Measurements from ENCODE around the gene FAM193A.
"Not testable (repeated sequence)": the region's sequence is repeated elsewhere in the genome, so short reads cannot be mapped to it uniquely, and the experiment has no call there.

Gene FAM193A

DNA sequence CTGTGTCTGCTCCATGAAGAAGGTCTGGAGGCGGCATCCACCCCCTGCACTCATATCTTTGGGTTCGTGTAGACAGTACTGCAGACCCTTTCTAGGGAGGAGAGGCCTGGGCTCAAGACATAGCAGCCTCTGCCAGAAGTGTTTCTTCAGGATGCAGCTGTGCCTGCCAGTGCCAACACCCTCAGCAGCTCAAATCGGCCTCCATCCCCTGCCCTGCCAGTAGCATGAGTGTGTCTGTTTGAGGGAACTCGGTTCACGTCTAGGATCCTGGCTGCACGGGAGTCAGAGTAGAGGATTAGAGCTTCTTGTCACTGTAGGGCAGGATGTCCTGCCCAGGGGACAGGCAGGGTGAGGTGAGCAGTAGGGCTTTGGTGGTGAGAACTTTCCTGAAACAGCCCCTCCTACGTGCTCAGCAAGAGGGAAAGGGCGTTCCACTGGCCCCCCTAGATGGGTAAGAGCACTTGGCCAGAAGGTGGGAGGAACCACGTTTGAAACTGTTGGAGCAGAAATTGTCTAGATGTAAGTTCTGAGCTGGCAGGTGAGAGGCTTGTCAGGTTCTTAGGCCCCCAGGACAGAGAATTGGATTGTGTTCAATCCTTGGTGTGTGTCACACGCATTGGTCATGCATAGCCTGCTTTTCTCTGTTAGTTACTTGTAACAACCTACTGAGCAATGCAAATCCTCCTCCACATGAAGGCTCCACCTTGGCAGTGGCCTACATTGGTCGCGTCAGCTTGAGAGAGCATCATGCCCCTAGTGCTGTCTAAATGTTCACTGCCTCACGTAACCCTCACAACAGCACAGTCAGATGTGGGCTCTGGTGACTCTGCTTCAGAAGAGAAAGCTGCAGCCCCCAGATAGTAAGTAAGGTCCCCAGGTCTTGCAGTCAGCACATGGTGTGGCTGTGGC lies 25.8 kb upstream of the FAM193A start:
- Histone ChIP-seq H3K27ac (no peak overlapping the region), H3K36me3 (peaks cover 82% of the 10 kb centered on the region), H3K4me3 (ENCODE audit: low read depth in 1 of 2, low read length in 1 of 2) (no peak overlapping the region), H3K27me3 (no peaks in the 10 kb centered on the region), H3K4me1 (ENCODE audit: control insufficient read depth in 1 of 2, insufficient read depth in 1 of 2, low read depth in 1 of 2, low read length in 1 of 2) (no peaks in the 10 kb centered on the region), H3K9me3 (no peaks in the 10 kb centered on the region)
- TF ChIP-seq CTCF (IDR thresholded peaks at IDR 0.05): no peak

DNA sequence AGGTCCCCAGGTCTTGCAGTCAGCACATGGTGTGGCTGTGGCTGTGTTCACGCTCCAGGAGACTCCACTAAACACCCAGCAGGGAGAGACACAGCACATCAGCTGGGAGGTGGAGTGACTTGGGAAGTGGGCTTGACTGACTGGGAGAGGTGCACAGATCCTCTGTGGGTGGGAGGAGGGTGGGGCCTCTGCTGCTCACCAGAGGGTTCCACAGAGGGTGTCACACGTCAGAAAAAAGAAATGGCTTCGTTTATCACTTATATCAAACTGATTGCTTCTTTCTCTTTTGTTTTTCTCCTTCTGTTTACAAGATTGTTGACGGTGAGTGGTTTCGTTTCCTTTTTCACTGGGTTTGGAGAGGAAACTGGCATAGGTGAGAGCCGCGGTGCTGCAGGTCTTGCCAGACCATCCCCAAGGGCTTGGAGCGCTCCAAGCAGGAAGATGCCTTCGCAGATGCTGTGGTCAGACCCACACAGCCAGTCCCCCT lies 24.8 kb upstream of the FAM193A start:
- H3K9me3 ChIP-seq: no peaks in the 10 kb centered on the region
- peaks cover 88% of the 10 kb centered on the region for H3K36me3 ChIP-seq
- H3K4me3 ChIP-seq (ENCODE audit: low read depth in 1 of 2, low read length in 1 of 2): no peak overlapping the region
- H3K27ac ChIP-seq: no peak overlapping the region
- no peak for TF ChIP-seq CTCF (IDR thresholded peaks at IDR 0.05)
- no peaks in the 10 kb centered on the region for H3K27me3 ChIP-seq
- H3K4me1 ChIP-seq (ENCODE audit: control insufficient read depth in 1 of 2, insufficient read depth in 1 of 2, low read depth in 1 of 2, low read length in 1 of 2): no peaks in the 10 kb centered on the region

DNA sequence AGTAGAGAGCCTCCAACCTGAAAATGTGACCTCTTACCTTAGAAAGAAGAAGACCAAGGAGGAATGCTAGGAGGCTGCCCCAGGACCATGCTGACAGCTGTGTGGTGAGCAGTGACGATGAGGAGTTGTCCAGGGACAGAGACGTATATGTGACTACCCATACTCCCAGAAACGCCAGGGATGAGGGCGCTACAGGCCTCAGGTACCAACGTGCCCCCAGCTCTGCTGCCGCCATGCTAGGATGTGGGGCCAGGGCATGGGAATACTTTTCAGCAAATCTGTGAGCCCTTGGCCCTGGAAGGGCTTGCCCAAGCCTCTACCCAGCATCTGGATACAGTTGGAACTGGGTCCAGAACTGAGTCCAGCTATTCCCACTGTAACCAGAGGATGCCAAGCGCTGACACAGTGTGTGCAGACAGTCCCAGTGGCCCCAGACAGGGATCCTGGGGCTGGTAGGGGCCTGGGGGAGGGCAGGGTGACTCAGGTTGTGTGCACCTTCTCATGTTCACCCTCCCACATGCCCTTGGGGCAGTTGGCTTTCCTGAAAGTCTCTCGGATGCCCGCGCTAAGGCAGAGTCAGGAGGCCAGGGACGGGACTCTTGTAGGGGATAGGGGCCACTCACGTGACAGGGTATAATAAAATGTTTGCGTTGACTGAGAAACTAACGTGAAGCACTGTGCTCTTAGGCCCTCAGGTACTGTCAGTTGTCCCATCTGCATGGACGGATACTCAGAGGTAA lies 23.9 kb upstream of the FAM193A start:
- H3K4me3 ChIP-seq (ENCODE audit: low read depth in 1 of 2, low read length in 1 of 2): no peak overlapping the region
- peaks cover 81% of the 10 kb centered on the region for H3K36me3 ChIP-seq
- no peaks in the 10 kb centered on the region for H3K27me3 ChIP-seq
- H3K27ac ChIP-seq: no peak overlapping the region
- TF ChIP-seq CTCF (IDR thresholded peaks at IDR 0.05): no peak
- H3K4me1 ChIP-seq (ENCODE audit: control insufficient read depth in 1 of 2, insufficient read depth in 1 of 2, low read depth in 1 of 2, low read length in 1 of 2): no peaks in the 10 kb centered on the region
- no peaks in the 10 kb centered on the region for H3K9me3 ChIP-seq

- H3K27ac ChIP-seq; H3K9me3 ChIP-seq; H3K27me3 ChIP-seq; H3K4me1 ChIP-seq (ENCODE audit: control insufficient read depth in 1 of 2, insufficient read depth in 1 of 2, low read depth in 1 of 2, low read length in 1 of 2); H3K4me3 ChIP-seq (ENCODE audit: low read depth in 1 of 2, low read length in 1 of 2): not testable (repeated sequence)
- peaks cover 69% of the 10 kb centered on the region for H3K36me3 ChIP-seq
Observed at GRCh38 chr4:2514193-2514592, 22.3 kb upstream of the FAM193A start.

DNA sequence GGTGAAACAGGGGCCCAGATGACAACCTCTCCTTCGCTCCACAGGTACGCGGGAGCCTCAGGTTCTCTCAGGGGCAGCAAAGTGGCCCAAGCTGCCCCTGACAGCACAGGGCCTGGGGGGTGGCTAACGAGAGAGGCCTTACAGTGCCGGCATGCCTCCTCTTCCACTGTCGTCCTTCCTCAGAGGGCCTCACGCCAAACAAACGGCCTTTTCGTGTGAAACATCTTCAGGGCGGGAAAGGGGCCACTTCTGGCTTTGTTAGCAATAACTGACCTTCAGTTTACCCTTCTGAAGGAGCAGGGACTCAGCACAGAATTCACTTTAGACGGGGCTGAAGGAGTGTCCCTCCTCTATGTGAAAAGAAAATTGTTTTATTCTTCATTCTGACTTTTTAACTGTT lies 21.5 kb upstream of the FAM193A start:
- not testable (repeated sequence) for H3K4me1 ChIP-seq (ENCODE audit: control insufficient read depth in 1 of 2, insufficient read depth in 1 of 2, low read depth in 1 of 2, low read length in 1 of 2); H3K27me3 ChIP-seq; H3K27ac ChIP-seq; H3K9me3 ChIP-seq; H3K4me3 ChIP-seq (ENCODE audit: low read depth in 1 of 2, low read length in 1 of 2)
- peaks cover 61% of the 10 kb centered on the region for H3K36me3 ChIP-seq

GRCh38 chr4:2515830-2516550 lies 20.5 kb upstream of the FAM193A start:
- H3K9me3 ChIP-seq: no peaks in the 10 kb centered on the region
- TF ChIP-seq CTCF (IDR thresholded peaks at IDR 0.05): no peak
- no peaks in the 10 kb centered on the region for H3K4me1 ChIP-seq (ENCODE audit: control insufficient read depth in 1 of 2, insufficient read depth in 1 of 2, low read depth in 1 of 2, low read length in 1 of 2)
- H3K27me3 ChIP-seq: no peaks in the 10 kb centered on the region
- H3K4me3 ChIP-seq (ENCODE audit: low read depth in 1 of 2, low read length in 1 of 2): no peak overlapping the region
- peaks cover 51% of the 10 kb centered on the region for H3K36me3 ChIP-seq
- no peak overlapping the region for H3K27ac ChIP-seq

Data from neutrophil (primary cell).